ENCODE measurements around the gene NRAP. TPM values are rescaled to one million over a fixed set of nuclear protein-coding genes. Genes with fewer than 3 reads are reported as not detected.

The NRAP gene
- total and polyA plus RNA-seq, 2 of the 4 experiments (the other 2 are of a cell fraction) = not detected

DNA sequence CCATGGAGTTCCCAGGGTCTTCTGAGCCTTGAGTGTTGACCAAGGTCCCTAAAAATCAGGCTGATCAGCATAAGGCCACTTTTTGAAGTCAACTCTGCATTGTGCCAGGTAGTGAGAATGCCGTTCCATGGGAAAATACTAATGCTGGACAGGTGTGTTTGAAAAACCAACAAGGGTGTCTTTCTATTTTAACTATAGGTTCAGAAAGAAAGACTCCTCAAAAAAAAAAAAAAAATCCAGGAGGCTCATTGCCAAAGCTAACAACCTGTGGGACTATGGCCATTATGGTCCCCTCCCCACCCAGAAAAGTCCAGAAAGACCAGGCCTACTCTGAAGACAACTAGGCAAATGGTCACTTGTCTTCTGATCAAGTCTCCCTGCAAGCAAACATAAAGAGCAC, 44.4 kb downstream of the NRAP start:
- CTCF ChIA-PET = no interaction called here
- intact Hi-C loops (cut with micrococcal nuclease) = no loop called here
- in situ Hi-C loops (cut with MboI; ENCODE audit: low sequenced_read_pairs) = no loop called here

More for the DNA sequence above, 44.4 kb downstream of the NRAP start:
- POLR2A ChIA-PET (ENCODE audit: unreplicated experiment) = no interaction called here
- Histone ChIP-seq H3K4me2 (ENCODE audit: low read depth, low read length) (no peak overlapping the region), H4K5ac (ENCODE audit: low read depth, low read length) (no peak overlapping the region), H3K27ac (ENCODE audit: insufficient read depth, low read length) (no peak overlapping the region), H3K9me1 (ENCODE audit: insufficient read depth, low read length) (no peaks in the 10 kb centered on the region; the same call in 1 of the 2 replicates), H2BK15ac (ENCODE audit: low read depth, low read length) (no peak overlapping the region), H3K9me3 (ENCODE audit: control insufficient read depth, insufficient read depth, low read length) (no peaks in the 10 kb centered on the region), H3K14ac (replicated peaks; ENCODE audit: low read depth, low read length) (no peak overlapping the region), H4K20me1 (ENCODE audit: insufficient read depth, low read length) (no peaks in the 10 kb centered on the region), H2AFZ (replicated peaks; ENCODE audit: low read length, poor library complexity) (no peak overlapping the region), H2BK20ac (ENCODE audit: low read depth, low read length) (no peak overlapping the region), H2BK5ac (ENCODE audit: low read depth, low read length, poor library complexity, severe bottlenecking) (no peak overlapping the region), H3K56ac (ENCODE audit: extremely low read depth, insufficient read depth, low read length) (no peak overlapping the region), H4K91ac (ENCODE audit: insufficient read depth, low read depth, low read length) (no peak overlapping the region), H3K9ac (ENCODE audit: low read depth, low read length) (no peak overlapping the region), H2AK9ac (replicated peaks; ENCODE audit: low read depth, low read length, poor library complexity) (no peak overlapping the region), H2BK120ac (ENCODE audit: low read depth, low read length) (no peak overlapping the region), H3K18ac (ENCODE audit: low read depth, low read length) (no peak overlapping the region), H3K4ac (ENCODE audit: low read depth, low read length) (no peak overlapping the region), H2AK5ac (ENCODE audit: low read depth, low read length) (no peak overlapping the region), H3K23ac (ENCODE audit: low read depth, low read length) (no peak overlapping the region), H3K4me1 (ENCODE audit: control insufficient read depth, insufficient read depth, low read length) (no peaks in the 10 kb centered on the region), H3K4me3 (ENCODE audit: insufficient read depth, low read depth, low read length) (no peak overlapping the region), H3K27me3 (ENCODE audit: control insufficient read depth, insufficient read depth, low read length) (peaks cover 7% of the 10 kb centered on the region), H4K8ac (ENCODE audit: low read depth in 2 of 2, low read length in 2 of 2) (no peak overlapping the region), H3K79me1 (ENCODE audit: low read depth in 1 of 2, low read length in 2 of 2) (no peaks in the 10 kb centered on the region), H3K36me3 (ENCODE audit: control insufficient read depth, insufficient read depth, low read length) (no peaks in the 10 kb centered on the region)
- ATAC-seq (ENCODE audit: low read depth) (no peak), DNase-seq (no peak)
- no TSS peak for BruUV-seq (replicated peaks)
- TF ChIP-seq MAZ (IDR thresholded peaks at IDR 0.05; ENCODE audit: borderline replicate concordance, low read depth, low read length) (no peak), RFX5 (IDR thresholded peaks at IDR 0.05; ENCODE audit: low read depth, low read length) (no peak), RCOR1 (IDR thresholded peaks at IDR 0.05; ENCODE audit: insufficient replicate concordance, low read length) (no peak), CTCF (conservative IDR thresholded peaks at IDR 0.05; ENCODE audit: low read depth, low read length) (no peak), MAFK (IDR thresholded peaks at IDR 0.05; ENCODE audit: low read depth, low read length) (no peak), CHD1 (IDR thresholded peaks at IDR 0.05; ENCODE audit: low read depth, low read length) (no peak), POLR2A (IDR thresholded peaks at IDR 0.05; ENCODE audit: low read depth, low read length) (no peak), FOS (IDR thresholded peaks at IDR 0.05; ENCODE audit: low read depth, low read length) (no peak), MXI1 (IDR thresholded peaks at IDR 0.05; ENCODE audit: borderline replicate concordance, low read depth, low read length) (no peak), BHLHE40 (IDR thresholded peaks at IDR 0.05; ENCODE audit: low read depth, low read length) (no peak), NFE2L2 (IDR thresholded peaks at IDR 0.05; ENCODE audit: low read depth, low read length) (no peak), ELK1 (IDR thresholded peaks at IDR 0.05; ENCODE audit: borderline replicate concordance, low read depth, low read length) (no peak), CEBPB (IDR thresholded peaks at IDR 0.05; ENCODE audit: low read depth, low read length) (no peak), SMC3 (IDR thresholded peaks at IDR 0.05; ENCODE audit: low read depth, low read length) (no peak), RAD21 (IDR thresholded peaks at IDR 0.05; ENCODE audit: low read length) (no peak)
- TF ChIP-seq, protein P1, sequence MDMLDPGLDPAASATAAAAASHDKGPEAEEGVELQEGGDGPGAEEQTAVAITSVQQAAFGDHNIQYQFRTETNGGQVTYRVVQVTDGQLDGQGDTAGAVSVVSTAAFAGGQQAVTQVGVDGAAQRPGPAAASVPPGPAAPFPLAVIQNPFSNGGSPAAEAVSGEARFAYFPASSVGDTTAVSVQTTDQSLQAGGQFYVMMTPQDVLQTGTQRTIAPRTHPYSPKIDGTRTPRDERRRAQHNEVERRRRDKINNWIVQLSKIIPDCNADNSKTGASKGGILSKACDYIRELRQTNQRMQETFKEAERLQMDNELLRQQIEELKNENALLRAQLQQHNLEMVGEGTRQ (IDR thresholded peaks at IDR 0.05; ENCODE audit: low read depth, low read length) = no peak
- dilution Hi-C loops (cut with HindIII; ENCODE audit: low sequenced_read_pairs, unreplicated experiment) = no loop called here
- WGBS, 2 experiments (ENCODE audit: extremely low coverage in 2 of 2, insufficient read length in 1 of 2) = no CpG with 5 or more reads among the region's 1 CpG
